ENCODE results near the gene VRK1.

VRK1 gene

GRCh38 chr14:96795109-96795828 lies 1.9 kb upstream of the VRK1 start:
- no peaks in the 10 kb centered on the region; the same call in 1 of the 2 replicates for H4K20me1 ChIP-seq (ENCODE audit: insufficient read depth, low read length)
- no peaks in the 10 kb centered on the region for H3F3A ChIP-seq (ENCODE audit: insufficient read depth, low read length)
- H3K4me3 ChIP-seq (ENCODE audit: low read length), result no peak overlapping the region
- no peak overlapping the region for H3K4me2 ChIP-seq (ENCODE audit: low read depth, low read length)
- no peak overlapping the region for H3K27ac ChIP-seq (ENCODE audit: low read length)
- H3K4me1 ChIP-seq (ENCODE audit: low read length), result no peaks in the 10 kb centered on the region
- no peaks in the 10 kb centered on the region for H3K9me3 ChIP-seq (replicated peaks; ENCODE audit: insufficient read depth, low read length)
- no peak overlapping the region for H3K9ac ChIP-seq (ENCODE audit: low read length)
- no peak for TF ChIP-seq EZH2phosphoT487 (IDR thresholded peaks at IDR 0.05; ENCODE audit: low read length)
- TF ChIP-seq, protein P1, sequence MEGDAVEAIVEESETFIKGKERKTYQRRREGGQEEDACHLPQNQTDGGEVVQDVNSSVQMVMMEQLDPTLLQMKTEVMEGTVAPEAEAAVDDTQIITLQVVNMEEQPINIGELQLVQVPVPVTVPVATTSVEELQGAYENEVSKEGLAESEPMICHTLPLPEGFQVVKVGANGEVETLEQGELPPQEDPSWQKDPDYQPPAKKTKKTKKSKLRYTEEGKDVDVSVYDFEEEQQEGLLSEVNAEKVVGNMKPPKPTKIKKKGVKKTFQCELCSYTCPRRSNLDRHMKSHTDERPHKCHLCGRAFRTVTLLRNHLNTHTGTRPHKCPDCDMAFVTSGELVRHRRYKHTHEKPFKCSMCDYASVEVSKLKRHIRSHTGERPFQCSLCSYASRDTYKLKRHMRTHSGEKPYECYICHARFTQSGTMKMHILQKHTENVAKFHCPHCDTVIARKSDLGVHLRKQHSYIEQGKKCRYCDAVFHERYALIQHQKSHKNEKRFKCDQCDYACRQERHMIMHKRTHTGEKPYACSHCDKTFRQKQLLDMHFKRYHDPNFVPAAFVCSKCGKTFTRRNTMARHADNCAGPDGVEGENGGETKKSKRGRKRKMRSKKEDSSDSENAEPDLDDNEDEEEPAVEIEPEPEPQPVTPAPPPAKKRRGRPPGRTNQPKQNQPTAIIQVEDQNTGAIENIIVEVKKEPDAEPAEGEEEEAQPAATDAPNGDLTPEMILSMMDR (IDR thresholded peaks at IDR 0.05; ENCODE audit: low read length), result no peak
- H3K9me2 ChIP-seq (replicated peaks; ENCODE audit: insufficient read depth, low read length), result no peaks in the 10 kb centered on the region
- no peak for DNase-seq
- no peaks in the 10 kb centered on the region for H3K27me3 ChIP-seq (replicated peaks; ENCODE audit: insufficient read depth, low read length)
- no peaks in the 10 kb centered on the region for H3K36me3 ChIP-seq (replicated peaks; ENCODE audit: insufficient read depth, low read length)
- no peak overlapping the region for H2AFZ ChIP-seq (ENCODE audit: low read length)
- peaks cover 27% of the 10 kb centered on the region for H3K79me2 ChIP-seq (ENCODE audit: low read length)

GRCh38 chr14:96797582-96798349 lies 584 bp downstream of the VRK1 start:
- H3K4me1 ChIP-seq (ENCODE audit: low read length), result no peaks in the 10 kb centered on the region
- peak overlapping the region; percentile 76 for H3K4me3 ChIP-seq (ENCODE audit: low read length)
- peak overlapping the region; percentile 69 for H2AFZ ChIP-seq (ENCODE audit: low read length)
- H3K9me3 ChIP-seq (replicated peaks; ENCODE audit: insufficient read depth, low read length), result no peaks in the 10 kb centered on the region
- H3K9me2 ChIP-seq (replicated peaks; ENCODE audit: insufficient read depth, low read length), result no peaks in the 10 kb centered on the region
- H3K79me2 ChIP-seq (ENCODE audit: low read length), result peaks cover 51% of the 10 kb centered on the region
- H3K4me2 ChIP-seq (ENCODE audit: low read depth, low read length), result peak overlapping the region; percentile 74
- no peaks in the 10 kb centered on the region; the same call in 1 of the 2 replicates for H4K20me1 ChIP-seq (ENCODE audit: insufficient read depth, low read length)
- no peaks in the 10 kb centered on the region for H3K36me3 ChIP-seq (replicated peaks; ENCODE audit: insufficient read depth, low read length)
- TF ChIP-seq, protein P1 (IDR thresholded peaks at IDR 0.05; ENCODE audit: low read length), result no peak
- TF ChIP-seq EZH2phosphoT487 (IDR thresholded peaks at IDR 0.05; ENCODE audit: low read length) (no peak), EZH2 (optimal IDR thresholded peaks at IDR 0.05; ENCODE audit: low read depth, low read length) (no peak)
- H3F3A ChIP-seq (ENCODE audit: insufficient read depth, low read length), result no peaks in the 10 kb centered on the region
- H3K27me3 ChIP-seq (replicated peaks; ENCODE audit: insufficient read depth, low read length), result no peaks in the 10 kb centered on the region
- DNase-seq, result peak; percentile 29
- H3K9ac ChIP-seq (ENCODE audit: low read length), result peak overlapping the region; percentile 77
- peak overlapping the region; percentile 68; the same call in 1 of the 2 replicates for H3K27ac ChIP-seq (ENCODE audit: low read length)

DNA sequence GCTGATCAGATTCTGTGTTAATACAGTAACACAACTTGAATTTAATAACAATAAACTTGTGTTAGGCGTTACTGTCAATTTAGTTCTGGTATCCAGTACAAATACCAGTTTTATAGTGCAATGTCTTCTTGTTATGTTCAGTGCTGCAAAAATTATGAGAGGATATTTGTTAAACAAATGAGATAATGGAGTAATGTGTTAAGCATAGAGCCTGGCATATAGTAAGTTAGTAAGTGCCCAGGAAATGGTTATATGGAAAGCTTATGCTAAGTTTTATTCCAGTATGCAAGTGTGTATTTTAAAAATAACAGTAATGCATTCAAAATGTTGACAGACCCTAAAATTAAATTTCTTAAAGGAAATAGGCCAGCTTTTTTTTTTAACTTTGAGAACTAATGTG lies 1.8 kb downstream of the VRK1 start:
- Histone ChIP-seq H3K4me1 (ENCODE audit: low read length) (no peaks in the 10 kb centered on the region), H3K9ac (ENCODE audit: low read length) (no peak overlapping the region), H3K4me3 (ENCODE audit: low read length) (no peak overlapping the region), H4K20me1 (ENCODE audit: insufficient read depth, low read length) (no peaks in the 10 kb centered on the region; the same call in 1 of the 2 replicates), H3F3A (ENCODE audit: insufficient read depth, low read length) (no peaks in the 10 kb centered on the region), H3K79me2 (ENCODE audit: low read length) (peaks cover 61% of the 10 kb centered on the region), H3K9me3 (replicated peaks; ENCODE audit: insufficient read depth, low read length) (no peaks in the 10 kb centered on the region), H3K36me3 (replicated peaks; ENCODE audit: insufficient read depth, low read length) (no peaks in the 10 kb centered on the region), H2AFZ (ENCODE audit: low read length) (no peak overlapping the region), H3K9me2 (replicated peaks; ENCODE audit: insufficient read depth, low read length) (no peaks in the 10 kb centered on the region), H3K4me2 (ENCODE audit: low read depth, low read length) (peak overlapping the region; percentile 74; the same call in 1 of the 2 replicates), H3K27ac (ENCODE audit: low read length) (no peak overlapping the region), H3K27me3 (replicated peaks; ENCODE audit: insufficient read depth, low read length) (no peaks in the 10 kb centered on the region)
- DNase-seq, result no peak
- TF ChIP-seq, protein P1 (IDR thresholded peaks at IDR 0.05; ENCODE audit: low read length), result no peak
- TF ChIP-seq EZH2phosphoT487 (IDR thresholded peaks at IDR 0.05; ENCODE audit: low read length), result no peak
- TF ChIP-seq EZH2 (optimal IDR thresholded peaks at IDR 0.05; ENCODE audit: low read depth, low read length), result no peak
